HG02970 (cell line): ENCODE measurements around the gene OR51G2.
"Not testable (repeated sequence)": the region's sequence is repeated elsewhere in the genome, so short reads cannot be mapped to it uniquely, and the experiment has no call there.

Experiments
- ATAC-seq: cut with Tn5 transposase; IDR thresholded peaks from one replicate; pipeline ENCODE4 v1.9.1; 2021; ENCODE audit warnings: mild to moderate bottlenecking, moderate library complexity, moderate number of reproducible peaks; ENCODE audit not compliant: unreplicated experiment, low FRiP score

OR51G2 gene, protein sequence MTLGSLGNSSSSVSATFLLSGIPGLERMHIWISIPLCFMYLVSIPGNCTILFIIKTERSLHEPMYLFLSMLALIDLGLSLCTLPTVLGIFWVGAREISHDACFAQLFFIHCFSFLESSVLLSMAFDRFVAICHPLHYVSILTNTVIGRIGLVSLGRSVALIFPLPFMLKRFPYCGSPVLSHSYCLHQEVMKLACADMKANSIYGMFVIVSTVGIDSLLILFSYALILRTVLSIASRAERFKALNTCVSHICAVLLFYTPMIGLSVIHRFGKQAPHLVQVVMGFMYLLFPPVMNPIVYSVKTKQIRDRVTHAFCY

DNA sequence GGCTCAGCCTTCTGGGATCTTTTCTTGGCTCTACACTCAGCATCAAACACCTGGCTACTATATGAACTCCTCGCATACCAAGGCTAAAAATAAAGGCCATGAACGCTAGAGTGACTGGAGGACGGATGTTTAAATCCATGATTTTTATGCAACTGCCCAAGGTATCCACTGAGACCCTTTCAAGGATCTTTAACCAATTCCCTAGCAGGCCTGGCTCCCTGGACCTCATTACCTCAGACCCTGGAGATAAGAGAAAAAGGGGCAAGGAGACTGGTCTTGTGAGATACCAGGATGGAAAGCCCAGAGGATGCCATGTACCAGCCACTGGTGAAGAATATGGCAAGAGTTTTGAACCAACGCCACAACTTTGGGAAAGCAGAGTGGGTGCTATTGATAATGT, at the start of gene OR51G2:
TSS of gene OR51G2 (minus strand) at position 101 of the 400 bp plus-strand sequence. CDS start 3,687 bp downstream, outside the sequence.
- ATAC-seq: no peak

DNA sequence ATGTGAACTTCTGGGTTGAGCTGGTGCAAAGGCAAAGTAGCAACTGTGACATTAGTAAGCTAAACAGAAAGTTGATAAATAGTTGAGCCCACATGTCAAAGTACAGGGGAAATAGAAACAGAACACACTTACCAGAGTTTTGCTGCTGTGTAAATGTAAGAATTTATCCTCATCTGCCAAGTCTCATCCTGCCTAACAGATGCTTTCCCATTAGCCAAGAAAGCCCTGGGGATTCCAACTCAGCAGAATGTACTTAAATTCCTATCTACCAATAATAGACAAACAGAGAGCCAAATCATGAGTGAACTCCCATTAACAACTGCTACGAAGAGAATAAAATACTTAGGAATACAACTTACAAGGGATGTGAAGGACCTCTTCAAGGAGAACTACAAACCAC, 43.7 kb upstream of the OR51G2 start:
- no peak for ATAC-seq

DNA sequence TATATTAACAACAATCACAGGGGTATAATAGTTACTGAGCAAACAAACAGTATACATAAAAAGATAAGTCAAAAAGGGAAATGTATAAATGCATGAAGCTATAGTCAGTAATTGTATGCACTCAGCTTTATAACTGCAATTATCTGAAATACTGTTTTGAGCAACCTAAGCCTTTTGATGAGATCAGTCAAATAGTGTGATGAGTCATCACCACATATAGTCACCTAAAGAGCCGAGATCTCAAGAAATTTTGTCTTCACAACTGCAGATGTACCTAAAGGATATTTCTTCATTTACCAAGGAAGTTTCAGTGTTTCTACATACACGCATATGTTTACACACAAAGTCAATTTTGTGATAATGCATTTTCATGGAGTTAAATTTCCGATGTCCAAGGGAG, 41.7 kb upstream of the OR51G2 start:
- no peak for ATAC-seq

DNA sequence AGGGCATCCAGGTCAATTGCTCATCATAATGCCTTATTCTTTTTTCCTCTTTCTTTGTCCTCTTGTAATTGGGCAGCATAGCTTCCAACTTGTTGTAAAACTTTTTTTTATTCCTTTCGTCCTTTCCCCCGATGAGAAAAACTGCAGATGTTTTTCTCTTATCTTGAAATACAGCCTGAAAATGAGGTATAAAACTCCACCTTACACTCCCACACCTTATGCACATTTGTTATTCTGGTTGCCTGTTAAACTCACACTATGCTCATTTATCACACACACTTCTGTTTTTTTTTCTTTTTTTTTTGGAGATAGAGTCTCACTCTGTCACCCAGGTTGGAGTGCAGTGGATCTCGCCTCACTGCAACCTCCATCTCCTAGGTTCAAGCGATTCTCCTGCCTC, 38.2 kb upstream of the OR51G2 start:
- ATAC-seq: no peak

DNA sequence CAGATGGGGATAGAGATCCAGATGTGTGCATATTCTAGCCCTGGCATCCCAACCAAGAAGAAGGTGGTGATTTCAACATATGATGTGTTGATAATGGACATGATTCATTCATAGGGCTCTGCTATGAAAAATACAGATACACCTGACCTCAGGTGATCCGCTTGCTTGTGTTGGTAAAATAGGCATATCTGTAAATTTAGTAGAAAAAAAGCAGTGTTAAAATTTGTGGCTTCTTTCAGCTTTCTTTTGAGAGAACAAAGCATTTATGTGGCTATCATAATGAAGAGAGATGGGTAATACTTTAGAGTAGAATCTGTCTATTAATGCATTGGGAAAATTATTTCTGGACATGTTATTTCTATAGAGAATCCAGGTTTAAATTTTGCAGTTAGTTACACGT, 36.5 kb upstream of the OR51G2 start, which contains the start of gene OR51A2:
TSS of gene OR51A2 (minus strand) at position 101 of the 400 bp plus-strand sequence. CDS start at position 101, 0 bp downstream.
- ATAC-seq: not testable (repeated sequence)

DNA sequence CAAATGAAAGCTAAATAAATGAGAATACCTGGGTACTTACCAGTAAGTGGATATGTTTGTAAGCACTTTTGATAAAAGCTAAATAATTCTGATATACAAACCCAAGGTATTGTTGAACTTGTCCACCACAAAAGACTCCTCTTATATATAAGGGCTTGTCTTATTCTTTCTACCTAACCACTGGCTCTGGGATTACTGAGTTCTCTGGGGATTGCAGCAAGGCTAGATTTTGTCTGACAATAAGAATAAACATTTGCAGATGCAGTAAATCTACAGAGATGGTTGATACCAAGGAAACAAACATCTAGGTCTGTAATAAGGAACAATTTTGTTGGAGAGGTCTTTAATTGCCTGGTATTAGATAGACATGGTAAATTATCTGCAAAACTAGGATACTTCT, 28.4 kb upstream of the OR51G2 start, which contains the start of gene OR51A4:
TSS of gene OR51A4 (minus strand) at position 101 of the 400 bp plus-strand sequence. CDS start 505 bp downstream, outside the sequence.
- no peak for ATAC-seq

DNA sequence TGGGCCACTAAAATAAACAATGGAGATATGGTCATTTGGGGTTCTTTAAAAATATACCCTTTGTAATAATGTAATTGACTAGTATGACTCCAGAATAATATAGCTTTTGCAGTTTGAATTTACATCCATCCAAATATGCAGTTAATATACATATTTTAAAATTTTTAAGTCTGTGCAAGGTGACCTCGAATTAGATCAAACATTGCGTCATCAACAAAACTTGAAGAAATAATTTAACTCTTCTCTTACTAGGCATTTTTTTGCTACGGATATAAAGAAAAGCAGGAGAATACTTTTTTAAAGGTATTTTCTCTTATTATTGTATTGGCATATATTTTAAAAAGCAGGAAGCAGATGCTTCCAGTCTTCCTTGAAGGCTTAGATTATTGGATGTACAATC, 17.6 kb upstream of the OR51G2 start:
- ATAC-seq: no peak

DNA sequence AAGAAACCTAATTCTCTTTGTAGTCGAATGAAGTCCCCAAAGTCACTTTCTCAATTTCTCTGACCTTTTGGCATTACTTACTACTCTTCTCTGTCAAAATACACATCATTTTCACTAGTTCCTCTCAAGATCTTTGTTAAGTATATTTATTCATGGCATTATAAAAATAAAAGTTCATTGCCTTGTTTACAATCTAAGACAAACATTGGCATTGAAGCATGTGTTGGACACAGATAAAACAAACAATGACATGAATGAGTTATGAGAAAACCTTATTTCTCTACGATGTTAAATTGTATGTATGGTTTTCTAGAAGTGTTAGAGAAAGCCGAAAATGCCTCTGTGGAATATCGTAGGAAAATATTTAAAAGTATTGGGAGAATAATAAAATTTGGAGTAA, 13.6 kb upstream of the OR51G2 start:
- no peak for ATAC-seq

DNA sequence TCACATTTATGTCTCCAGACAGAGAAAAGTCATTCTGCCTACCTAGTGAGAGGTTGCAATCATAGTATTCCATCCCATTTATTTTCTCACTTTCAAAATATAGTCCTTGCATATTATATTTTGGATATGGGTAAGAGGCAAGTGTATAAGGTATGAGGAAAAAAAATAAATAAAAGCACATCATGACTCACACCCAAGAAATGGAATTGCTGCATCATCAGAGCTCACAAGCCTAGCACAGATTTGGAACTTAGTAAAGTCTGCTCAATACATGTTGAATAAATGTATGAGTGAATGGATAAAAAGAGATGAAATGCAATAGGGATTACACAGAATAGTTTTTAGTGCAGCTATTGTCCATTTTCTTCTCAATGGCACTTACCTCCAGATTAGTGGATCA, 7.5 kb upstream of the OR51G2 start:
- ATAC-seq: no peak

DNA sequence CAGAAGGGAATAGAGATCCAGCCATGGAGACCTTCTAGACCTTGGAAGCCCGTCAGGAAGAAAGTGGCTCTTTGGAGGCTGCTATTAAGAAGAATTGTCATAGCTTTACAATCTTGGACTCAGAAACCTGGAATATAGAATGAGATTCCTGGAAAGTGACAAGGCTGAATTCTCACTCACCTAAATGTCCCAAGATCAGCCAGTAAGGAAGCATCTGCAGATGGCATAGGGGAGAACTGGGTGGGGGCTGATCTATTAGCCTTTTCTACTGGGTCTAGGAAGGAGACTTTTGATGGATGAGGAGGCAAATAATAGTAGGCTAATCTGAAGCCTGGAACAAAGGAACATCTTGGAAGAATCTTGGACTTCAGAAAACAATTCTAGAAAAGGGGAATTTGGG, 5.1 kb upstream of the OR51G2 start, which contains the start of gene OR51G1:
TSS of gene OR51G1 (minus strand) at position 101 of the 400 bp plus-strand sequence. CDS start at position 101, 0 bp downstream.
- ATAC-seq: no peak

DNA sequence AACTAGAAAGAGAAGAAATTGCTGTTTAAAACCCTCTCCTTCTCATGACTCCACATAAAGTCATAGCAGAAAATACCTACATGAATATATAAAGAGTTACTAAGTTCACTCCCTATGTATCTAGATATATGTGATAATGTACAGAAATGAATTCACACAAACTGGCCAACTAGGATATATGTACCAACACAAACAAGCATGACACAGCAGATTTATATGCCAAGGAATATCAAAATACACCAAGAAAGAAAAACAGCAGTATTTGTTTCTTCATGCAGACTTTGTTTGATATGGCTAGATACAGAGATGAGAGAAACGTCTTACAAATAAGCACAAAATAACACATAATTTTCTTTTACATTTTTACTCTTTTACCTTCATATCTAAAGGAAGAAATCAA, 3.2 kb upstream of the OR51G2 start:
- ATAC-seq: no peak

DNA sequence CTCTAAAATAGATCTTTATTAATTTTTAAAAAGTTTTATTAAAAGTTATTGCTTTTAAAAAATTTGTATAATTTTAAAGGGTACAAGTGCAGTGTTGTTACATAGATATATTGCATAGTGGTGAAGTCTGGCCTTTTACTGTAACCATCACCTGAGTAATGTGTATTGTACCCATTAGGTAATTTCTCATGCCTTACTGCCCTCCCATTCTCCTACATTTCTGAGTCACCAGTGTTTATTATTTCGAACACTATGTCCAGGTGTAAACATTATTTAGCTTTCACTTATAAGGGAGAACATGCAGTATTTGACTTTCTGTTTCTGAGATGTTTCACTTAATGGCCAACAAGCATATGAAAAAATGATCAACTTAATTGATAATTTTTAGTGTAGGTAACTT, 2.6 kb upstream of the OR51G2 start:
- no peak for ATAC-seq

DNA sequence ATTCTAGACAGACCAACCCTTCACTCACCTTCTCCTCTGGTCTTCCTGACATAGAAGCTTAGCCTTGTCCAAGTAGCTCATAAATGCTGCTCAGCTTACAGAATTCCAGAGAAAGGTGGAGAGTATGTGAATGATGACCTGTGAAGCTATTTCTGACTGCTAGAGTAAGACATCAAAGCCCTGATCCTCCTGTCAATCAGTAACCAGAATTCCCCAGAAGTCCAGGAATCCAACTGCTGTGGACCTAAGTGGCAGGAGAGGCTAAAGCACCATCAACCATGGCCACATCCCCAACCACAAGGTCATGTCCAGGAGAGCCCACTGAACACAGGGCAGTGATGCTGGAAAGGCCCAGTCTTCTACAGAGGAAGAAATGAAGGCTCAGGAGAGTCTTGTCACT, 2.6 kb downstream of the OR51G2 start:
- no peak for ATAC-seq

DNA sequence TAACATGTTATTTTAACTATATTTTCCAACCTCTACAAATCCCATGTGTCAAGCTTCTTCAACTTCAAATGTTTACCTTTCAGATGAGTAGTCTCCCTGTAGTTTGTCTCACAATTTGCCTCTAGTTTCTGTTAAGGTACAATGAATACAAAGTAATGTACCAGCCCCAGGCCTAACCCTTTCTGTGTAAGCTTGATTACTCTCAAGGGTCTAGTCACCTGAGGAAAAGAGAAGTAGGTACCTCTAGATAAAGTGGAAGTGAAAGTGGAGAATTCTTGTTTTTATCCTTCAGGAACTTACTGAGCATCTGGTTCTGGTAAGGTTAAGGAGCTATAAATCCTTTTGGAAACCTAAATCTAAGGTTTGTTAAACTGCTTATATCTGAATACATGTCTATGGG, 15.7 kb downstream of the OR51G2 start, which contains the start of gene OR51A7:
TSS of gene OR51A7 (plus strand) at position 300 of the 400 bp plus-strand sequence. CDS start 3,587 bp downstream, outside the sequence.
- no peak for ATAC-seq

DNA sequence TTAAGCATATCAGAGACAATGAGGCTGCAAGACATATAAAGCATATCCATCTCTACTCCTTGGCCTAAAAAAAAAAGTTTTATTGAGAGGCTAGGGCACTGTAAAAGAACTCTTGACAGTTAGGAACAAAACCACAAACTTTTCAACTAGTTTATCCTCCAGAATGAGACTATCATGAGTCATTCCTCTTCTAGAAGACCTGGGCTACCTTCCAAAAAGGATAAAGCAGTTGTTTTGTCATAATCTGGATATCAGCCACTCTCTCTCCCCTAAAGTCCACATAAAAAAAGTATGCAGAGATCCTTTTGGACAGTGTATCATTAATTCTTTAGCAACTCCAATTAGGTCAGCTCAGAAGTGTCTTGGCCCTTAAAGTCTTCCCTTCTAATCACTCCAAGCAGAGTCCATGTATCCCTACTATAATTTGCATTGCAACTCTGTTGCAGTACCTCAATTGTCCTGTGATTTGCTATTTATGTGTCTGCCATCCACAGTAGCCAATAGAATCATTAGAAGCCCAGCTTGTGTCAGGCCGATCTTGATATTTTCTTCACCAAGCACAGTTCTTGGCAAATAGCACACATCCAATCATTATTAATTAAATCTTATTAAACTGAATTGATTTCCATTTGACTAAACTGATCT, 27.0 kb downstream of the OR51G2 start:
- no peak for ATAC-seq

DNA sequence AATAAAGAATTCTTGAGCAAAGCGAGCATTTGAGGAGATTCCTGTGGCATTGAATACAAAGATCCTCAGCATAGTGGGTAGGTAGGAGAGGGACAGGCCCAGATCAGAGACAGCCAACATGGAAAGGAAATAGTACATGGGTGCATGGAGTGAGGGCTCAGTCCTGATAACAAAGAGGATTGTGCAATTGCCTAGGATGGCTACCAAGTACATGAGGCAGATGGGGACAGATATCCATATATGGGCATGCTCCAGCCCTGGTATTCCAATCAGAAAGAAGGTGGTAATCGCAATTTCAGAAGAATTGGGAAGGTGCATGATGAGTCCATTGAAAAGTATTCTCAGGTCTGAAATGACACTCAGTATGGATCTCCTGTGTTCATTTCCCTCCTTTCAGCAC, 28.9 kb downstream of the OR51G2 start:
- ATAC-seq: no peak

DNA sequence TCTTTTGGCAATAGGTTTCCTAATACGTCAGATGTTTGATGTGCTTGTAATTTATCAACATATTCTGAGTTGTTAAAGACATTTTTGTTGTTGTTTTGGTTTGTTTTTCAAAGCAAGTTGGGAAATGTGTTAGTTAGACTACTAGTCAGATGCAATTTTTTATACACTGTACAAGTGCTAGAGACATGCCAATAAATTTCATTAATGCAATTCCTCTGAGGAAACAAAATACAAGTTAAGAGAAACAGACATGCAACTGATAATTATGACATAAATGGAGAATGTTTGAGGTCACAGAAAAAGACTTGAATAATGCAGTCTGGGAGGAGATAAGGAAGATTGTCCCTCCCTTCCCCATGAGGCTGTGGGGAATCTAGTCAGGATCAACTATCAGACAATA, 31.6 kb downstream of the OR51G2 start:
- no peak for ATAC-seq

DNA sequence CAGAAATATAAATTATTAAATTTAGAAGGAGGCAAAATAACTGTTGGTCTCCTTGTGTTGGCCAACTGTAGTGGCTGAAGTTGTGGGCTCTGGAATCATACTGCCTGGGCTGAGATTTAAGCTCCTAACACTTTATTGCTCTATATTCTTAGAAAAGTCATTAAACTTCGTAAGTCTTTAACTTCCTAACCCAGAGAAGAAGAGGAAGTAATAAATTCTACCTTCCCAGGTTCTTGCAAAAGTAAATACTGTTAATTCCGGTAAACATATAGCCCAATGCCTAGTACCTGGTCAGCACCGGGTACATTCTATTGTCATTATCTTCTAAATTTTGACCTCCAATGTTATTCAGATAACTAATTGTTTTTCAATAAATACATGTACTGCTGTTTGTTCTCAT, 33.0 kb downstream of the OR51G2 start:
- ATAC-seq: no peak

DNA sequence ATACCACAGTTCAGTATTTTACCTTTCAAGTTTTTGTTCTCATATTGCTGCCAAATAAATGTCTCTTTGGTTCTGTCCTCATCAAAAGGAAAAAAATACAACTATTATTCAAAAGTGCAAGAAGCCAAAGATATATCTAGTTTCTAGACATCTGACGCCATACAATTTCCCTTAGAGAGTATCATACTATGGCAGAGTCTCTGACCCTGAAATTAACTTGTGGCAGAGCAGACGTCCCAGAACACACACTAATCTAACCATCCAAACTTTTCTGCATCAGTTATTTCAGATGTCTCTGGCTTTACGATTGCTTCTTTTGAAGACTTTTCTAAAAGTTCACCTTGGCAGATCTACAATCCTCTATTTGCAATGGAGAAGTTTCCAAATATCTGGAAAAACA, 34.8 kb downstream of the OR51G2 start:
- no peak for ATAC-seq

DNA sequence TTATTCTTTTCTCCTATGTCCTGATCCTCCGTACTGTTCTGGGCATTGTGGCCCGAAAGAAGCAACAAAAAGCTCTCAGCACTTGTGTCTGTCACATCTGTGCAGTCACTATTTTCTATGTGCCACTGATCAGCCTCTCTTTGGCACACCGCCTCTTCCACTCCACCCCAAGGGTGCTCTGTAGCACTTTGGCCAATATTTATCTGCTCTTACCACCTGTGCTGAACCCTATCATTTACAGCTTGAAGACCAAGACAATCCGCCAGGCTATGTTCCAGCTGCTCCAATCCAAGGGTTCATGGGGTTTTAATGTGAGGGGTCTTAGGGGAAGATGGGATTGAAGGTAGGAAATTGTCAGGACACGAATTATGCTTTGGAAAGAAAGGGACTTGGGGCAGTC, 36.6 kb downstream of the OR51G2 start:
- ATAC-seq: no peak

DNA sequence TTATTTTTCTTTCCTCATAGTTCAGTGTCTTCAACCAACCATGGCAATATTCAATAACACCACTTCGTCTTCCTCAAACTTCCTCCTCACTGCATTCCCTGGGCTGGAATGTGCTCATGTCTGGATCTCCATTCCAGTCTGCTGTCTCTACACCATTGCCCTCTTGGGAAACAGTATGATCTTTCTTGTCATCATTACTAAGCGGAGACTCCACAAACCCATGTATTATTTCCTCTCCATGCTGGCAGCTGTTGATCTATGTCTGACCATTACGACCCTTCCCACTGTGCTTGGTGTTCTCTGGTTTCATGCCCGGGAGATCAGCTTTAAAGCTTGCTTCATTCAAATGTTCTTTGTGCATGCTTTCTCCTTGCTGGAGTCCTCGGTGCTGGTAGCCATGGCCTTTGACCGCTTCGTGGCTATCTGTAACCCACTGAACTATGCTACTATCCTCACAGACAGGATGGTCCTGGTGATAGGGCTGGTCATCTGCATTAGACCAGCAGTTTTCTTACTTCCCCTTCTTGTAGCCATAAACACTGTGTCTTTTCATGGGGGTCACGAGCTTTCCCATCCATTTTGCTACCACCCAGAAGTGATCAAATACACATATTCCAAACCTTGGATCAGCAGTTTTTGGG, 37.2 kb downstream of the OR51G2 start, which contains the start of gene OR51T1:
TSS of gene OR51T1 (plus strand) at position 41 of the 641 bp plus-strand sequence. CDS start at position 41, 0 bp downstream.
- no peak for ATAC-seq
